ENCODE results near the gene CCL3.
"Not testable (repeated sequence)": the region's sequence is repeated elsewhere in the genome, so short reads cannot be mapped to it uniquely, and the experiment has no call there.

Gene CCL3

GRCh38 chr17:36089888-36090836, at the start of gene CCL3:
Gene CCL3, minus strand, starts transcription at chr17:36090143. Its CDS starts 85 bp downstream, at chr17:36090058.
- peak; percentile 2 for DNase-seq

- DNase-seq = no peak
Observed at GRCh38 chr17:36136439-36136838, 46.5 kb upstream of the CCL3 start.

- DNase-seq = no peak
Observed at GRCh38 chr17:36136036-36136435, 46.1 kb upstream of the CCL3 start.

- no peak for DNase-seq
Observed at GRCh38 chr17:36135465-36135864, 45.5 kb upstream of the CCL3 start.

- no peak for DNase-seq
Observed at GRCh38 chr17:36133602-36134236, 43.8 kb upstream of the CCL3 start.

GRCh38 chr17:36132421-36132831, 42.5 kb upstream of the CCL3 start:
- no peak for DNase-seq

GRCh38 chr17:36131931-36132330, 42.0 kb upstream of the CCL3 start:
- DNase-seq = no peak

- DNase-seq = no peak
Observed at GRCh38 chr17:36131421-36131820, 41.5 kb upstream of the CCL3 start.

- DNase-seq = no peak
Observed at GRCh38 chr17:36130346-36130745, 40.4 kb upstream of the CCL3 start.

- DNase-seq = no peak
Observed at GRCh38 chr17:36129616-36130015, 39.7 kb upstream of the CCL3 start.

GRCh38 chr17:36128411-36128978, 38.6 kb upstream of the CCL3 start:
- DNase-seq = peak; percentile 8

GRCh38 chr17:36127911-36128310, 38.0 kb upstream of the CCL3 start:
- DNase-seq = no peak

- no peak for DNase-seq
Observed at GRCh38 chr17:36127199-36127893, 37.4 kb upstream of the CCL3 start.

- no peak for DNase-seq
Observed at GRCh38 chr17:36124879-36125824, 35.2 kb upstream of the CCL3 start.

GRCh38 chr17:36123431-36123830, 33.5 kb upstream of the CCL3 start:
- DNase-seq = no peak

- DNase-seq = not testable (repeated sequence)
Observed at GRCh38 chr17:36121099-36121498, 31.2 kb upstream of the CCL3 start.

- no peak for DNase-seq
Observed at GRCh38 chr17:36120221-36120620, 30.3 kb upstream of the CCL3 start.

- DNase-seq = no peak
Observed at GRCh38 chr17:36118477-36119353, 28.8 kb upstream of the CCL3 start.

- DNase-seq = no peak
Observed at GRCh38 chr17:36117505-36118382, 27.8 kb upstream of the CCL3 start.

GRCh38 chr17:36115649-36115977, 25.7 kb upstream of the CCL3 start:
- not testable (repeated sequence) for DNase-seq

Data from EL (cell line).